B cell (primary cell): Measurements from ENCODE around the gene GRIP1. TPM values are rescaled to one million over a fixed set of nuclear protein-coding genes. Genes with fewer than 3 reads are reported as not detected.

Experiments
- ATAC-seq: fragments of 200-7000 bp; cut with Tn5 transposase; one replicate; pipeline ENCODE4 v1.10.0; 2021; ENCODE audit warnings: low read depth, mild to moderate bottlenecking, moderate number of reproducible peaks, moderate library complexity
- CTCF ChIA-PET: fragments of 350-600 bp; sonication (Branson Sonifier 250); formaldehyde crosslinking; loops from one replicate; lab custom pipeline; 2021; ENCODE audit warnings: antibody characterized with exemption, inconsistent platforms; lab: Charles Lee
- POLR2A ChIA-PET: fragments of 350-600 bp; sonication (Branson Sonifier 250); formaldehyde crosslinking; loops from one replicate; lab custom pipeline; 2021; ENCODE audit warnings: antibody characterized with exemption; lab: Charles Lee
- DNase-seq: peaks from one replicate; pipeline ENCODE4 v3.0.0; 2013
- H2AFZ ChIP-seq: 2 replicates; pipeline ENCODE4 v1.6.1; 2012; ENCODE audit warnings: mild to moderate bottlenecking, low read depth, low read length; ENCODE audit not compliant: insufficient read depth, poor library complexity, severe bottlenecking
- H3K27ac ChIP-seq, 2 donors: 1 replicate in 1 of 2; 2 replicates in 1 of 2; pipeline ENCODE4 v1.5.1; 2012 to 2013; ENCODE audit warnings: low read length in 2 of 2, mild to moderate bottlenecking in 2 of 2, moderate library complexity in 1 of 2
- H3K27me3 ChIP-seq, 4 experiments: fragments of 200-600 bp in 1 of 4; sonication (generic) in 1 of 4; replicated peaks in 1 of 4; 1 replicate in 2 of 4; 2 replicates in 2 of 4; pipeline versions ENCODE4 v1.6.1 to v1.7.0; 2013 to 2016; ENCODE audit warnings: low read length in 3 of 4, mild to moderate bottlenecking in 2 of 4, mixed read lengths in 1 of 4, moderate library complexity in 1 of 4; ENCODE audit not compliant: insufficient read depth in 4 of 4, control insufficient read depth in 3 of 4; ENCODE audit errors: control extremely low read depth in 1 of 4
- H3K36me3 ChIP-seq, 2 experiments: replicated peaks in 1 of 2; 1 replicate in 1 of 2; 2 replicates in 1 of 2; pipeline versions ENCODE4 v1.6.1 to v1.7.1; 2013; ENCODE audit warnings: low read length in 1 of 2; ENCODE audit not compliant: insufficient read depth in 2 of 2, control insufficient read depth in 1 of 2; ENCODE audit errors: control extremely low read depth in 1 of 2, extremely low read depth in 1 of 2
- H3K4me1 ChIP-seq, 2 donors: fragments of 200-600 bp in 1 of 2; sonication (generic) in 1 of 2; 1 replicate in 1 of 2; 2 replicates in 1 of 2; pipeline versions ENCODE4 v1.5.1 to v1.6.1; 2013 to 2017; ENCODE audit warnings: low read length in 2 of 2; ENCODE audit not compliant: control insufficient read depth in 2 of 2, insufficient read depth in 2 of 2
- H3K4me2 ChIP-seq: replicated peaks from 2 replicates; pipeline ENCODE3; 2012; ENCODE audit warnings: mild to moderate bottlenecking, low read depth, low read length; ENCODE audit not compliant: poor library complexity, severe bottlenecking
- H3K4me3 ChIP-seq, 5 experiments: fragments of 200-600 bp in 1 of 5; sonication (generic) in 1 of 5; 1 replicate in 3 of 5; 2 replicates in 2 of 5; pipeline versions ENCODE4 v1.5.1 to v1.7.0; 2011 to 2016; ENCODE audit warnings: low read length in 4 of 5, mild to moderate bottlenecking in 4 of 5, low read depth in 2 of 5, control low read depth in 1 of 5, moderate library complexity in 1 of 5; ENCODE audit not compliant: insufficient read depth in 1 of 5; ENCODE audit errors: control extremely low read depth in 1 of 5, extremely low read depth in 1 of 5
- H3K79me2 ChIP-seq: fragments of 200-600 bp; sonication (generic); one replicate; pipeline ENCODE4 v1.6.0; 2016; ENCODE audit warnings: low read length; ENCODE audit not compliant: control insufficient read depth, insufficient read depth
- H3K9ac ChIP-seq: fragments of 200-600 bp; sonication (generic); 2 replicates; pipeline ENCODE4 v1.6.1; 2017; ENCODE audit warnings: mild to moderate bottlenecking, low read length, moderate library complexity
- H3K9me3 ChIP-seq, 3 donors: one replicate each; pipeline versions ENCODE4 v1.6.1 to v1.7.1; 2013; ENCODE audit warnings: low read length in 2 of 3; ENCODE audit not compliant: control insufficient read depth in 2 of 3, insufficient read depth in 1 of 3; ENCODE audit errors: control extremely low read depth in 1 of 3
- H4K20me1 ChIP-seq: 2 replicates; pipeline ENCODE4 v1.6.0; 2012; ENCODE audit warnings: mild to moderate bottlenecking, low read length; ENCODE audit not compliant: insufficient read depth, control insufficient read depth, poor library complexity, severe bottlenecking
- H3K27ac Mint-ChIP-seq: one replicate; pipeline ENCODE4 v1.8.0; 2021; ENCODE audit warnings: mixed read lengths
- H3K27me3 Mint-ChIP-seq: one replicate; pipeline ENCODE4 v1.8.0; 2021; ENCODE audit warnings: mixed read lengths
- H3K4me1 Mint-ChIP-seq: one replicate; pipeline ENCODE4 v1.8.0; 2021; ENCODE audit warnings: mixed read lengths
- H3K4me3 Mint-ChIP-seq: one replicate; pipeline ENCODE4 v1.8.0; 2021; ENCODE audit warnings: mixed read lengths
- H3K9me3 Mint-ChIP-seq: one replicate; pipeline ENCODE4 v1.8.0; 2022; ENCODE audit warnings: mixed read lengths; ENCODE audit not compliant: insufficient read depth
- EZH2 ChIP-seq: IDR thresholded peaks from 2 replicates; pipeline ENCODE4 v1.6.1; 2012; ENCODE audit warnings: borderline replicate concordance, low read depth, mild to moderate bottlenecking, moderate library complexity, low read length; ENCODE audit not compliant: insufficient read depth, poor library complexity, severe bottlenecking
- WGBS: methylation state at CpG from one replicate; pipeline ENCODE4 v1.1.5; 2013; ENCODE audit warnings: missing lambda C conversion rate; ENCODE audit not compliant: insufficient coverage; 5-methylcytosine and 5-hydroxymethylcytosine counted together
- intact Hi-C: fragments of 100-400 bp; cut with micrococcal nuclease; formaldehyde crosslinking; loops from one replicate; pipeline ENCODE4 v1.10.0; 2022
- polyA plus RNA-seq: library from polyadenylated mRNA; depleted of rRNA; stranded (reverse); fragments of >200 nt; gene quantifications from 2 replicates; pipeline ENCODE4 v1.2.3, GENCODE V29; 2012
- total RNA-seq, 2 donors: library from RNA; stranded (reverse); fragments of 120-200 nt in 1 of 2; gene quantifications; 1 replicate in 1 of 2; 2 replicates in 1 of 2; pipeline versions ENCODE4 v1.2.3 to v1.2.4, GENCODE V29; 2013 to 2022
- TF ChIP-seq, protein P1 (sequence below): fragments of 200-600 bp; IDR thresholded peaks from one replicate; pipeline ENCODE4 v1.8.0; 2022; ENCODE audit warnings: antibody characterized with exemption, mild to moderate bottlenecking

Gene GRIP1
- total and polyA plus RNA-seq, 2 donors (not counting 1 experiment from before 2014, with no cell fraction given): 0.22 TPM; not detected in 1

DNA sequence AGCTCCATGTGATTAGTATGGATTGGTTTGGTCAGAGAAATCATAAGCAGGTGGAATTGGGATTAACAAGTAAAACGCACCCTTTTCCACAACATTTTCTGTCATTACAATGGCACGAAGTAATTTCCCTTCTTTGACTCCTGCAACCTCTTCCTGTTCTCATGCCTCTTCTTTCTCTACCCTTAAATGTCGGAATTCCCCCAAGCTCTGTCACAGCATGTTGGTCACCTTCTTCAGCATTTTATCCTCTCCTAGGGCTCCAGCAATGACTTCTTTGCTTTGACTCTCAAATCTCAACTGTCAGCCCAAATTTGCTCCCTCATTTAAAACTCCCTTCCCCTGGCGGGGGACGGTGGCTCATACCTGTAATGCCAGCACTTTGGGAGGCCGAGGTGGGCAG, 5.3 kb upstream of the GRIP1 start:
- no peaks in the 10 kb centered on the region for H3K4me1 ChIP-seq
- peaks cover 50% of the 10 kb centered on the region for H3K4me1 Mint-ChIP-seq
- no peaks in the 10 kb centered on the region for H3K9me3 Mint-ChIP-seq
- POLR2A ChIA-PET: no interaction called here
- no peak for TF ChIP-seq EZH2
- TF ChIP-seq, protein P1, sequence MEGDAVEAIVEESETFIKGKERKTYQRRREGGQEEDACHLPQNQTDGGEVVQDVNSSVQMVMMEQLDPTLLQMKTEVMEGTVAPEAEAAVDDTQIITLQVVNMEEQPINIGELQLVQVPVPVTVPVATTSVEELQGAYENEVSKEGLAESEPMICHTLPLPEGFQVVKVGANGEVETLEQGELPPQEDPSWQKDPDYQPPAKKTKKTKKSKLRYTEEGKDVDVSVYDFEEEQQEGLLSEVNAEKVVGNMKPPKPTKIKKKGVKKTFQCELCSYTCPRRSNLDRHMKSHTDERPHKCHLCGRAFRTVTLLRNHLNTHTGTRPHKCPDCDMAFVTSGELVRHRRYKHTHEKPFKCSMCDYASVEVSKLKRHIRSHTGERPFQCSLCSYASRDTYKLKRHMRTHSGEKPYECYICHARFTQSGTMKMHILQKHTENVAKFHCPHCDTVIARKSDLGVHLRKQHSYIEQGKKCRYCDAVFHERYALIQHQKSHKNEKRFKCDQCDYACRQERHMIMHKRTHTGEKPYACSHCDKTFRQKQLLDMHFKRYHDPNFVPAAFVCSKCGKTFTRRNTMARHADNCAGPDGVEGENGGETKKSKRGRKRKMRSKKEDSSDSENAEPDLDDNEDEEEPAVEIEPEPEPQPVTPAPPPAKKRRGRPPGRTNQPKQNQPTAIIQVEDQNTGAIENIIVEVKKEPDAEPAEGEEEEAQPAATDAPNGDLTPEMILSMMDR: no peak
- H3K27me3 ChIP-seq: no peaks in the 10 kb centered on the region
- intact Hi-C loops: no loop called here
- no peak overlapping the region for H3K4me2 ChIP-seq
- H3K9ac ChIP-seq: no peak overlapping the region
- CTCF ChIA-PET: interaction anchor here (0.7 to 6.4 kb wide), 5 partner anchors 10 to 414 kb away, joined by 3 to 52 read pairs (median 4); no protein-coding TSS in a partner anchor
- no peak overlapping the region for H3K27ac Mint-ChIP-seq
- H3K79me2 ChIP-seq: no peaks in the 10 kb centered on the region
- H3K4me3 ChIP-seq: no peak overlapping the region
- no peak overlapping the region for H3K4me3 Mint-ChIP-seq
- no peaks in the 10 kb centered on the region for H3K27me3 Mint-ChIP-seq
- no peak for ATAC-seq
- no peaks in the 10 kb centered on the region for H3K9me3 ChIP-seq
- no peak overlapping the region for H3K27ac ChIP-seq
- H3K36me3 ChIP-seq: no peaks in the 10 kb centered on the region
- H4K20me1 ChIP-seq: no peaks in the 10 kb centered on the region
- H2AFZ ChIP-seq: no peak overlapping the region
- 90% methylated on average over 5 of the region's 6 CpGs for WGBS
- no peak for DNase-seq

GRCh38 chr12:66683822-66684221, 4.9 kb upstream of the GRIP1 start:
- no peak overlapping the region for H3K4me2 ChIP-seq
- no CpG with 5 or more reads among the region's 3 CpGs for WGBS
- ATAC-seq (no peak), DNase-seq (no peak)
- no peaks in the 10 kb centered on the region for H3K27me3 ChIP-seq
- intact Hi-C loops: loop anchor here (1.0 kb wide), 1 partner anchor 22 kb away; no protein-coding TSS in a partner anchor
- H3K27me3 Mint-ChIP-seq: no peaks in the 10 kb centered on the region
- ChIA-PET POLR2A (no interaction called here), CTCF (interaction anchor here (0.7 to 6.4 kb wide), 6 partner anchors 10 to 414 kb away, joined by 3 to 52 read pairs (median 4); no protein-coding TSS in a partner anchor)
- TF ChIP-seq, protein P1: no peak
- no peak for TF ChIP-seq EZH2
- H2AFZ ChIP-seq: no peak overlapping the region
- H3K9me3 Mint-ChIP-seq: no peaks in the 10 kb centered on the region
- no peaks in the 10 kb centered on the region for H3K4me1 ChIP-seq
- H3K4me3 ChIP-seq: no peak overlapping the region
- H3K27ac ChIP-seq: no peak overlapping the region
- H4K20me1 ChIP-seq: no peaks in the 10 kb centered on the region
- no peak overlapping the region for H3K4me3 Mint-ChIP-seq
- no peak overlapping the region for H3K27ac Mint-ChIP-seq
- no peak overlapping the region for H3K9ac ChIP-seq
- H3K9me3 ChIP-seq: no peaks in the 10 kb centered on the region
- no peaks in the 10 kb centered on the region for H3K79me2 ChIP-seq
- no peaks in the 10 kb centered on the region for H3K36me3 ChIP-seq
- H3K4me1 Mint-ChIP-seq: peaks cover 49% of the 10 kb centered on the region
